SK-N-SH treated with all-trans-retinoic acid at 6 μM for 48 hours (cell line): Measurements from ENCODE around the gene ADIRF.

Source experiments
- ATAC-seq: fragments of 200-7000 bp; cut with Tn5 transposase; 3 replicates; pipeline ENCODE4 v1.9.1; 2020; ENCODE audit warnings: mild to moderate bottlenecking, moderate library complexity
- ARNTL ChIP-seq: fragments of 450-650 bp; formaldehyde crosslinking; IDR thresholded peaks from 2 replicates; pipeline ENCODE4 v1.5.0; 2020; ENCODE audit warnings: low read depth, mild to moderate bottlenecking, moderate library complexity, borderline replicate concordance
- BACH2 ChIP-seq: fragments of 250-450 bp; sonication (Bioruptor Pico); IDR thresholded peaks from 2 replicates; pipeline ENCODE4 v1.9.0; 2021; ENCODE audit warnings: mild to moderate bottlenecking, borderline replicate concordance
- CREB5 ChIP-seq: fragments of 250-450 bp; sonication (Bioruptor Pico); IDR thresholded peaks from 2 replicates; pipeline ENCODE4 v1.5.1; 2020; ENCODE audit warnings: low read depth, mild to moderate bottlenecking, moderate library complexity
- CSRNP3 ChIP-seq: fragments of 250-450 bp; sonication (Bioruptor Pico); IDR thresholded peaks from 2 replicates; pipeline ENCODE4 v1.5.1; 2021; ENCODE audit warnings: mild to moderate bottlenecking, moderate library complexity
- ESRRG ChIP-seq: fragments of 250-450 bp; sonication (Bioruptor Pico); IDR thresholded peaks from 2 replicates; pipeline ENCODE4 v1.6.1; 2021; ENCODE audit warnings: mild to moderate bottlenecking
- GLIS3 ChIP-seq: fragments of 250-450 bp; sonication (Bioruptor Pico); IDR thresholded peaks from 2 replicates; pipeline ENCODE4 v1.5.0; 2020; ENCODE audit warnings: mild to moderate bottlenecking, moderate library complexity
- ISL1 ChIP-seq: fragments of 250-450 bp; sonication (Bioruptor Pico); IDR thresholded peaks from 2 replicates; pipeline ENCODE4 v2.1.2; 2022; ENCODE audit warnings: mild to moderate bottlenecking, moderate library complexity
- PATZ1 ChIP-seq: fragments of 250-450 bp; sonication (Bioruptor Pico); IDR thresholded peaks from 2 replicates; pipeline ENCODE4 v1.8.0; 2020; ENCODE audit warnings: mild to moderate bottlenecking, moderate library complexity, borderline replicate concordance
- POU6F1 ChIP-seq: fragments of 250-450 bp; sonication (Bioruptor Pico); IDR thresholded peaks from 2 replicates; pipeline ENCODE4 v1.8.0; 2021; ENCODE audit warnings: low read depth, mild to moderate bottlenecking, moderate library complexity, borderline replicate concordance
- PPARA ChIP-seq: fragments of 250-450 bp; sonication (Bioruptor Pico); IDR thresholded peaks from 2 replicates; pipeline ENCODE4 v1.5.0; 2020; ENCODE audit warnings: mild to moderate bottlenecking, borderline replicate concordance
- RARB ChIP-seq: fragments of 250-450 bp; sonication (Bioruptor Pico); IDR thresholded peaks from 2 replicates; pipeline ENCODE4 v1.8.0; 2021; ENCODE audit warnings: mild to moderate bottlenecking, moderate library complexity
- SNAI2 ChIP-seq: fragments of 250-450 bp; sonication (Bioruptor Pico); IDR thresholded peaks from 2 replicates; pipeline ENCODE4 v1.5.0; 2020; ENCODE audit warnings: mild to moderate bottlenecking, moderate library complexity
- TCF4 ChIP-seq: fragments of 250-450 bp; sonication (Bioruptor Pico); IDR thresholded peaks from 2 replicates; pipeline ENCODE4 v1.8.0; 2021; ENCODE audit warnings: mild to moderate bottlenecking, moderate library complexity, borderline replicate concordance
- TOX ChIP-seq: fragments of 250-450 bp; sonication (Bioruptor Pico); IDR thresholded peaks from 2 replicates; pipeline ENCODE4 v1.8.0; 2021; ENCODE audit warnings: mild to moderate bottlenecking, moderate library complexity, borderline replicate concordance
- TSHZ2 ChIP-seq: fragments of 250-450 bp; sonication (Bioruptor Pico); IDR thresholded peaks from 2 replicates; pipeline ENCODE4 v1.5.0; 2020; ENCODE audit warnings: mild to moderate bottlenecking, moderate library complexity
- ZC3H10 ChIP-seq: fragments of 250-450 bp; sonication (Bioruptor Pico); IDR thresholded peaks from 2 replicates; pipeline ENCODE4 v1.5.1; 2021; ENCODE audit warnings: mild to moderate bottlenecking, moderate library complexity
- ZFP30 ChIP-seq: fragments of 450-650 bp; formaldehyde crosslinking; IDR thresholded peaks from 2 replicates; pipeline ENCODE4 v1.5.0; 2022; ENCODE audit warnings: mild to moderate bottlenecking, moderate library complexity
- ZNF565 ChIP-seq: fragments of 450-650 bp; formaldehyde crosslinking; conservative IDR thresholded peaks from 2 replicates; pipeline ENCODE4 v1.5.0; 2020; ENCODE audit warnings: low read depth, mild to moderate bottlenecking, moderate library complexity
- ZNF70 ChIP-seq: fragments of 450-650 bp; formaldehyde crosslinking; IDR thresholded peaks from 2 replicates; pipeline ENCODE4 v1.5.0; 2020; ENCODE audit warnings: mild to moderate bottlenecking, moderate library complexity
- ZNF8 ChIP-seq: fragments of 450-650 bp; formaldehyde crosslinking; IDR thresholded peaks from 2 replicates; pipeline ENCODE4 v1.5.0; 2020; ENCODE audit warnings: mild to moderate bottlenecking, moderate library complexity

Gene ADIRF

GRCh38 chr10:86960003-86960862 is 8.0 kb upstream of the ADIRF start:
- TF ChIP-seq GLIS3 (CRISPR knock-in tag) = no peak
- TF ChIP-seq ESRRG (CRISPR knock-in tag) = no peak
- TF ChIP-seq BACH2 (CRISPR knock-in tag) = no peak
- no peak for TF ChIP-seq SNAI2 (CRISPR knock-in tag)
- TF ChIP-seq TCF4 (CRISPR knock-in tag) = no peak
- TF ChIP-seq TSHZ2 (CRISPR knock-in tag) = no peak
- TF ChIP-seq POU6F1 (CRISPR knock-in tag) = no peak
- TF ChIP-seq PPARA (CRISPR knock-in tag) = no peak
- no peak for TF ChIP-seq CREB5 (CRISPR knock-in tag)
- no peak for TF ChIP-seq ZNF8 (CRISPR knock-in tag)
- no peak for TF ChIP-seq ISL1
- no peak for TF ChIP-seq ZFP30 (CRISPR knock-in tag)
- no peak for TF ChIP-seq PATZ1 (CRISPR knock-in tag)
- TF ChIP-seq ZNF565 = no peak
- no peak for TF ChIP-seq TOX (CRISPR knock-in tag)
- no peak for TF ChIP-seq CSRNP3 (CRISPR knock-in tag)
- no peak for TF ChIP-seq ZNF70 (CRISPR knock-in tag)
- TF ChIP-seq RARB (CRISPR knock-in tag) = no peak
- no peak for TF ChIP-seq ARNTL (CRISPR knock-in tag)
- no peak for TF ChIP-seq ZC3H10 (CRISPR knock-in tag)
- peak; percentile 82 for ATAC-seq

- TF ChIP-seq ESRRG (CRISPR knock-in tag) = no peak
- TF ChIP-seq PPARA (CRISPR knock-in tag) = no peak
- no peak for TF ChIP-seq TOX (CRISPR knock-in tag)
- no peak for TF ChIP-seq CSRNP3 (CRISPR knock-in tag)
- TF ChIP-seq GLIS3 (CRISPR knock-in tag) = no peak
- no peak for TF ChIP-seq SNAI2 (CRISPR knock-in tag)
- no peak for TF ChIP-seq TCF4 (CRISPR knock-in tag)
- no peak for ATAC-seq
Measured at GRCh38 chr10:86960863-86961434, 7.3 kb upstream of the ADIRF start.
